Measurements from ENCODE around the gene KPTN.

KPTN gene

GRCh38 chr19:47471381-47471732 is 12.7 kb downstream of the KPTN start:
- in situ Hi-C loops (cut with MboI; ENCODE audit: low sequenced_read_pairs): no loop called here

GRCh38 chr19:47470447-47471195 is 13.4 kb downstream of the KPTN start:
- in situ Hi-C loops (cut with MboI; ENCODE audit: low sequenced_read_pairs): no loop called here

GRCh38 chr19:47469719-47470118 is 14.3 kb downstream of the KPTN start:
- in situ Hi-C loops (cut with MboI; ENCODE audit: low sequenced_read_pairs): no loop called here

- in situ Hi-C loops (cut with MboI; ENCODE audit: low sequenced_read_pairs): no loop called here
Observed at GRCh38 chr19:47469363-47469700, 14.7 kb downstream of the KPTN start.

GRCh38 chr19:47467914-47468313 is 16.1 kb downstream of the KPTN start:
- in situ Hi-C loops (cut with MboI; ENCODE audit: low sequenced_read_pairs): no loop called here

GRCh38 chr19:47465957-47466356 is 18.1 kb downstream of the KPTN start:
- in situ Hi-C loops (cut with MboI; ENCODE audit: low sequenced_read_pairs): no loop called here

- in situ Hi-C loops (cut with MboI; ENCODE audit: low sequenced_read_pairs): no loop called here
Observed at GRCh38 chr19:47464675-47465419, 19.2 kb downstream of the KPTN start.

GRCh38 chr19:47461876-47462275 is 22.1 kb downstream of the KPTN start:
- in situ Hi-C loops (cut with MboI; ENCODE audit: low sequenced_read_pairs): no loop called here

- in situ Hi-C loops (cut with MboI; ENCODE audit: low sequenced_read_pairs): no loop called here
Observed at GRCh38 chr19:47459477-47459876, 24.5 kb downstream of the KPTN start.

GRCh38 chr19:47458672-47459071 is 25.3 kb downstream of the KPTN start:
- in situ Hi-C loops (cut with MboI; ENCODE audit: low sequenced_read_pairs): no loop called here

- in situ Hi-C loops (cut with MboI; ENCODE audit: low sequenced_read_pairs): no loop called here
Observed at GRCh38 chr19:47456721-47457474, 27.1 kb downstream of the KPTN start.

GRCh38 chr19:47450478-47450877 is 33.5 kb downstream of the KPTN start:
- in situ Hi-C loops (cut with MboI; ENCODE audit: low sequenced_read_pairs): no loop called here

GRCh38 chr19:47448360-47448727 is 35.7 kb downstream of the KPTN start:
- in situ Hi-C loops (cut with MboI; ENCODE audit: low sequenced_read_pairs): loop anchor here (10.0 kb wide), 1 partner anchor 96 kb away; no protein-coding TSS in a partner anchor

GRCh38 chr19:47447470-47448359 is 36.3 kb downstream of the KPTN start:
- in situ Hi-C loops (cut with MboI; ENCODE audit: low sequenced_read_pairs): loop anchor here (10.0 kb wide), 1 partner anchor 97 kb away; no protein-coding TSS in a partner anchor

- in situ Hi-C loops (cut with MboI; ENCODE audit: low sequenced_read_pairs): loop anchor here (10.0 kb wide), 1 partner anchor 98 kb away; no protein-coding TSS in a partner anchor
Observed at GRCh38 chr19:47446534-47447469, 37.2 kb downstream of the KPTN start.

- in situ Hi-C loops (cut with MboI; ENCODE audit: low sequenced_read_pairs): loop anchor here (10.0 kb wide), 1 partner anchor 99 kb away; no protein-coding TSS in a partner anchor
Observed at GRCh38 chr19:47445937-47446402, 38.0 kb downstream of the KPTN start.

GRCh38 chr19:47445527-47445926 is 38.5 kb downstream of the KPTN start:
- in situ Hi-C loops (cut with MboI; ENCODE audit: low sequenced_read_pairs): loop anchor here (10.0 kb wide), 1 partner anchor 99 kb away; no protein-coding TSS in a partner anchor

- in situ Hi-C loops (cut with MboI; ENCODE audit: low sequenced_read_pairs): loop anchor here (10.0 kb wide), 1 partner anchor 100 kb away; no protein-coding TSS in a partner anchor
Observed at GRCh38 chr19:47444388-47444821, 39.6 kb downstream of the KPTN start.

GRCh38 chr19:47443331-47443730 is 40.7 kb downstream of the KPTN start:
- in situ Hi-C loops (cut with MboI; ENCODE audit: low sequenced_read_pairs): loop anchor here (10.0 kb wide), 1 partner anchor 101 kb away; no protein-coding TSS in a partner anchor

Data from HL-60/S4 (cell line).